HepG2 (cell line): Measurements from ENCODE around the gene ATE1. TPM values are rescaled to one million over a fixed set of nuclear protein-coding genes. Genes with fewer than 3 reads are reported as not detected.

Experiments used
- ATAC-seq: fragments of 200-7000 bp; cut with Tn5 transposase; 3 replicates; pipeline ENCODE4 v1.9.1; 2020; ENCODE audit warnings: mild to moderate bottlenecking, moderate library complexity
- BruUV-seq: library from RNA; stranded (reverse); fragments of 400-500 nt; replicated peaks from 2 replicates; lab custom pipeline; 2021; lab: Mats Ljungman, UMichigan
- CTCF ChIA-PET: fragments of 300-600 bp; formaldehyde crosslinking; extraction: SDS; loops from one replicate; lab custom pipeline; 2021; ENCODE audit warnings: low total read pairs, inconsistent platforms, low intra/inter-chr PET ratio; lab: Yijun Ruan, JAX
- POLR2A ChIA-PET: fragments of 350-600 bp; sonication (Branson Sonifier 250); formaldehyde crosslinking; loops from one replicate; lab custom pipeline; 2020; ENCODE audit warnings: antibody characterized with exemption, inconsistent platforms; lab: Yijun Ruan, JAX
- DNase-seq: peaks from one replicate; pipeline ENCODE4 v3.0.0-alpha.2; 2015; ENCODE audit warnings: low spot score
- FAIRE-seq: peaks from 3 replicates; lab custom pipeline; 2011; peaks lifted over from hg19 to GRCh38; lab: Jason Lieb, UNC
- H2AFZ ChIP-seq: one replicate; pipeline ENCODE4 v1.6.1; 2011; ENCODE audit warnings: low read length, inconsistent platforms
- H3K27ac ChIP-seq: fragments of 300-600 bp; 3 replicates; pipeline ENCODE4 v1.8.0; 2011; ENCODE audit warnings: mixed run types, mild to moderate bottlenecking, mixed read lengths, low read length, inconsistent platforms; ENCODE audit not compliant: insufficient read depth; ENCODE audit errors: extremely low read length
- H3K27me3 ChIP-seq, 2 experiments: fragments of 200-600 bp in 1 of 2; 2 replicates in 1 of 2; 3 replicates in 1 of 2; pipeline versions ENCODE4 v1.6.0 to v1.8.0; 2011; ENCODE audit warnings: low read length in 2 of 2, mild to moderate bottlenecking in 2 of 2, moderate library complexity in 2 of 2, inconsistent platforms in 1 of 2; ENCODE audit not compliant: insufficient read depth in 2 of 2, control insufficient read depth in 1 of 2
- H3K36me3 ChIP-seq, 2 experiments: fragments of 200-600 bp in 1 of 2; replicated peaks in 1 of 2; 2 replicates in 1 of 2; 3 replicates in 1 of 2; pipeline versions ENCODE4 v1.5.1 to v1.8.0; 2011; ENCODE audit warnings: low read length in 2 of 2, inconsistent platforms in 1 of 2; ENCODE audit not compliant: insufficient read depth in 2 of 2, control insufficient read depth in 1 of 2
- H3K4me1 ChIP-seq: 2 replicates; pipeline ENCODE4 v1.5.1; 2012; ENCODE audit warnings: low read length, inconsistent platforms; ENCODE audit not compliant: insufficient read depth
- H3K4me2 ChIP-seq: 2 replicates; pipeline ENCODE4 v1.6.0; 2011; ENCODE audit warnings: low read depth, low read length, inconsistent platforms
- H3K4me3 ChIP-seq, 3 experiments: fragments of 200-600 bp in 1 of 3; sonication (generic), shearing (Covaris generic) in 1 of 3; replicated peaks in 1 of 3; 2 replicates each; pipeline ENCODE4 v1.5.1; 2011 to 2016; ENCODE audit warnings: low read length in 3 of 3, inconsistent platforms in 2 of 3, low read depth in 2 of 3, mild to moderate bottlenecking in 2 of 3, control low read depth in 1 of 3, mixed read lengths in 1 of 3; ENCODE audit not compliant: insufficient read depth in 1 of 3
- H3K79me2 ChIP-seq: one replicate; pipeline ENCODE4 v1.6.1; 2011; ENCODE audit warnings: low read length, inconsistent platforms; ENCODE audit not compliant: insufficient read depth
- H3K9ac ChIP-seq: 2 replicates; pipeline ENCODE4 v1.6.0; 2011; ENCODE audit warnings: mild to moderate bottlenecking, low read depth, low read length, inconsistent platforms; ENCODE audit not compliant: insufficient read depth
- H3K9me3 ChIP-seq: 2 replicates; pipeline ENCODE4 v1.5.1; 2012; ENCODE audit warnings: mild to moderate bottlenecking, low read length
- H4K20me1 ChIP-seq: 2 replicates; pipeline ENCODE4 v1.6.0; 2011; ENCODE audit warnings: inconsistent platforms, mild to moderate bottlenecking, low read length, moderate library complexity; ENCODE audit not compliant: insufficient read depth
- GABPB1 ChIP-seq: IDR thresholded peaks from 2 replicates; pipeline ENCODE4 v1.6.1; 2016; ENCODE audit warnings: mild to moderate bottlenecking, missing genetic modification reagents, moderate library complexity, missing compliant biosample characterization
- GLMP ChIP-seq: sonication (generic); formaldehyde crosslinking; IDR thresholded peaks from 2 replicates; pipeline ENCODE4 v1.9.0; 2021; ENCODE audit warnings: missing genetic modification reagents, mild to moderate bottlenecking, borderline replicate concordance
- NKX3-1 ChIP-seq: sonication (generic); formaldehyde crosslinking; IDR thresholded peaks from 2 replicates; pipeline ENCODE4 v1.5.0; 2020; ENCODE audit warnings: missing genetic modification reagents
- PAWR ChIP-seq: sonication (generic); formaldehyde crosslinking; IDR thresholded peaks from 2 replicates; pipeline ENCODE4 v1.4.0; 2020; ENCODE audit warnings: missing genetic modification reagents, mild to moderate bottlenecking, borderline replicate concordance
- POGZ ChIP-seq: sonication (generic); formaldehyde crosslinking; IDR thresholded peaks from 2 replicates; pipeline ENCODE4 v1.4.0; 2020; ENCODE audit warnings: mild to moderate bottlenecking, missing genetic modification reagents
- PTBP1 ChIP-seq: fragments of 200-400 bp; formaldehyde crosslinking; IDR thresholded peaks from 2 replicates; pipeline ENCODE4 v1.6.1; 2018; ENCODE audit warnings: low read length, low read depth; ENCODE audit not compliant: poor library complexity, severe bottlenecking
- RNF2 ChIP-seq: fragments of 450-650 bp; conservative IDR thresholded peaks from 2 replicates; pipeline ENCODE4 v1.6.1; 2016; ENCODE audit warnings: low read depth
- SCMH1 ChIP-seq: sonication (generic); formaldehyde crosslinking; IDR thresholded peaks from 2 replicates; pipeline ENCODE4 v1.9.0; 2021; ENCODE audit warnings: missing genetic modification reagents, mild to moderate bottlenecking, borderline replicate concordance
- STAG1 ChIP-seq: sonication (generic); formaldehyde crosslinking; IDR thresholded peaks from 2 replicates; pipeline ENCODE4 v1.4.0; 2020; ENCODE audit warnings: missing genetic modification reagents
- TOPORS ChIP-seq: sonication (generic); formaldehyde crosslinking; IDR thresholded peaks from 2 replicates; pipeline ENCODE4 v1.8.0; 2023; ENCODE audit warnings: mild to moderate bottlenecking, missing genetic modification reagents
- TRIM24 ChIP-seq: sonication (generic); formaldehyde crosslinking; IDR thresholded peaks from 2 replicates; pipeline ENCODE4 v1.8.0; 2022; ENCODE audit warnings: mild to moderate bottlenecking, missing genetic modification reagents
- U2AF1 ChIP-seq: fragments of 200-400 bp; formaldehyde crosslinking; optimal IDR thresholded peaks from 2 replicates; pipeline ENCODE3; 2017; ENCODE audit warnings: mild to moderate bottlenecking, low read depth, low read length
- ZNF30 ChIP-seq: sonication (generic); formaldehyde crosslinking; IDR thresholded peaks from 2 replicates; pipeline ENCODE4 v1.5.0; 2020; ENCODE audit warnings: mild to moderate bottlenecking, missing genetic modification reagents
- ZNF816 ChIP-seq: sonication (generic); formaldehyde crosslinking; IDR thresholded peaks from 2 replicates; pipeline ENCODE4 v1.8.0; 2022; ENCODE audit warnings: missing genetic modification reagents, mild to moderate bottlenecking, borderline replicate concordance
- ZNF891 ChIP-seq: sonication (generic); formaldehyde crosslinking; IDR thresholded peaks from 2 replicates; pipeline ENCODE4 v1.5.0; 2020; ENCODE audit warnings: mild to moderate bottlenecking, missing genetic modification reagents
- WGBS: methylation state at CpG from one replicate; pipeline ENCODE4 v1.1.6; 2017; ENCODE audit warnings: low lambda C conversion rate; 5-methylcytosine and 5-hydroxymethylcytosine counted together
- in situ Hi-C: cut with HindIII; loops from 2 replicates; pipeline ENCODE4 v1.10.0; 2017; ENCODE audit warnings: low pct_unique_long_range_greater_than_20kb; ENCODE audit not compliant: extremely low pct_ligation_motif_present
- intact Hi-C: fragments of 100-400 bp; cut with micrococcal nuclease; formaldehyde crosslinking; loops from one replicate; pipeline ENCODE4 v1.10.0; 2022; ENCODE audit not compliant: unreplicated experiment
- polyA plus RNA-seq, 8 experiments: library from polyadenylated mRNA; depleted of rRNA in 3 of 8; stranded (reverse) in 7 of 8; unstranded in 1 of 8; fragments of >200 nt; fragmentation: Illumina TruSeq in 4 of 8; extraction: Trizol in 4 of 8; gene quantifications; 2 replicates each; pipeline versions ENCODE4 v1.2.1 to v1.2.3, GENCODE V29; 2011 to 2016; ENCODE audit warnings: low read depth in 4 of 8, missing spikeins in 1 of 8, mixed read lengths in 1 of 8; ENCODE audit not compliant: insufficient read depth in 1 of 8
- total RNA-seq, 5 experiments: library from RNA; depleted of rRNA; stranded (reverse); fragments of >200 nt; fragmentation: Illumina TruSeq; extraction: Trizol; gene quantifications; 2 replicates each; pipeline ENCODE4 v1.2.3, GENCODE V29; 2016; ENCODE audit warnings: low read depth in 1 of 5
- TF ChIP-seq, protein P1 (sequence below): IDR thresholded peaks from 2 replicates; pipeline ENCODE4 v1.6.1; 2012; ENCODE audit warnings: low read depth, low read length, improper control_type of control experiment

Gene ATE1
- total and polyA plus RNA-seq, 2 of the 13 experiments (the other 11 are each of a cell fraction or from before 2014, with no cell fraction given): 17.5 to 42.2 TPM

- DNase-seq (no peak), FAIRE-seq (no peak), ATAC-seq (no peak)
- intact Hi-C loops: no loop called here
- Histone ChIP-seq H2AFZ (no peak overlapping the region), H3K36me3 (no peaks in the 10 kb centered on the region), H3K79me2 (no peaks in the 10 kb centered on the region), H3K4me3 (no peak overlapping the region), H3K9me3 (no peaks in the 10 kb centered on the region), H3K27ac (no peak overlapping the region), H3K27me3 (peaks cover 0 to 10% of the 10 kb centered on the region in 2 experiments; a peak in 1 of 5 replicates), H3K4me2 (no peak overlapping the region), H3K9ac (no peak overlapping the region), H3K4me1 (0 out of 2 replicates have a peak, but pooled peaks cover 5% of the 10 kb centered on the region), H4K20me1 (no peaks in the 10 kb centered on the region; the same call in 1 of the 2 replicates)
- in situ Hi-C loops: no loop called here
- CTCF ChIA-PET: no interaction called here
- BruUV-seq: no TSS peak
- POLR2A ChIA-PET: no interaction called here
- 52% methylated on average over 9 of the region's 9 CpGs for WGBS
- TF ChIP-seq STAG1: no peak
- TF ChIP-seq U2AF1: no peak
- TF ChIP-seq ZNF891: no peak
- no peak for TF ChIP-seq TOPORS
- no peak for TF ChIP-seq ZNF30 (CRISPR knock-in tag)
- TF ChIP-seq GABPB1 (CRISPR knock-in tag): no peak
- TF ChIP-seq TRIM24: no peak
- no peak for TF ChIP-seq NKX3-1 (CRISPR knock-in tag)
- TF ChIP-seq GLMP (CRISPR knock-in tag): no peak
- TF ChIP-seq, protein P1, sequence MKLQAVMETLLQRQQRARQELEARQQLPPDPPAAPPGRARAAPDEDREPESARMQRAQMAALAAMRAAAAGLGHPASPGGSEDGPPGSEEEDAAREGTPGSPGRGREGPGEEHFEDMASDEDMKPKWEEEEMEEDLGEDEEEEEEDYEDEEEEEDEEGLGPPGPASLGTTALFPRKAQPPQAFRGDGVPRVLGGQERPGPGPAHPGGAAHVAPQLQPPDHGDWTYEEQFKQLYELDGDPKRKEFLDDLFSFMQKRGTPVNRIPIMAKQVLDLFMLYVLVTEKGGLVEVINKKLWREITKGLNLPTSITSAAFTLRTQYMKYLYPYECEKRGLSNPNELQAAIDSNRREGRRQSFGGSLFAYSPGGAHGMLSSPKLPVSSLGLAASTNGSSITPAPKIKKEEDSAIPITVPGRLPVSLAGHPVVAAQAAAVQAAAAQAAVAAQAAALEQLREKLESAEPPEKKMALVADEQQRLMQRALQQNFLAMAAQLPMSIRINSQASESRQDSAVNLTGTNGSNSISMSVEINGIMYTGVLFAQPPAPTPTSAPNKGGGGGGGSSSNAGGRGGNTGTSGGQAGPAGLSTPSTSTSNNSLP: no peak
- no peak for TF ChIP-seq RNF2
- TF ChIP-seq PAWR (CRISPR knock-in tag): no peak
- TF ChIP-seq SCMH1 (CRISPR knock-in tag): no peak
- TF ChIP-seq PTBP1: no peak
- no peak for TF ChIP-seq ZNF816 (CRISPR knock-in tag)
- no peak for TF ChIP-seq POGZ (CRISPR knock-in tag)
Measured at GRCh38 chr10:121709675-121710073, 218.2 kb downstream of the ATE1 start.
